NK-92 (cell line): ENCODE data around the gene AKAP12.

ENCODE experiments used
- DNase-seq: peaks from one replicate; lab custom pipeline; 2025; ENCODE audit not compliant: unreplicated experiment; lab: John Stamatoyannopoulos, UW

Gene AKAP12

GRCh38 chr6:151403919-151404308 lies 164.1 kb downstream of the AKAP12 start:
- DNase-seq = no peak
